ENCODE measurements around the gene SAMD15.

Gene SAMD15

DNA sequence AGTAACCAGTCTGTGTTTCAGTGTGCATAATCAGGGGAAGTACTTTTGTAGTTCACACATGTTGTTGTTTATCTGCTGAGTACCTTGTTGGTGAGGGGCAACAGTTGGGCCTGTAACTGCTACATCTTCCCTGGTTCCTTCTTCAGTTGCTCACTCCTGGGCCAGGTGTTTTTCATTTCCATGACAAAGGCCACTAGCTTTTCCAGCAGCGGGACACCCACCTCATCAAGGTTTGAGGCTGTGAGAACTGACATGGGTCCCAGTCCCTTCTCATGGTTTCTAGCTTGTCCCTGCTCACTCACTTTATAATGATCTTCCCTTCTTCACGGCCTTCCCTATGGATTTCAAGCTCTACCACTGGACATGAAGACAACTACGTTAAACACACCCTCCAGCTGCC lies 47.7 kb downstream of the SAMD15 start:
- Histone ChIP-seq H3K18ac (ENCODE audit: low read length) (no peak overlapping the region), H4K8ac (ENCODE audit: low read depth, low read length) (no peak overlapping the region), H3K4me2 (ENCODE audit: low read length) (no peak overlapping the region), H3K9ac (ENCODE audit: low read length) (no peak overlapping the region), H2BK5ac (ENCODE audit: low read depth, low read length, poor library complexity) (no peak overlapping the region), H2BK12ac (ENCODE audit: low read length) (no peak overlapping the region), H3K27ac (ENCODE audit: low read depth, low read length) (no peak overlapping the region), H3K27me3 (ENCODE audit: insufficient read depth, low read length) (no peaks in the 10 kb centered on the region), H3K9me3 (ENCODE audit: insufficient read depth, low read depth, low read length) (no peaks in the 10 kb centered on the region), H3K4me1 (ENCODE audit: control insufficient read depth in 1 of 2, insufficient read depth in 2 of 2, low read length in 2 of 2) (no peaks in the 10 kb centered on the region), H4K91ac (ENCODE audit: low read depth, low read length) (no peak overlapping the region), H2AFZ (ENCODE audit: insufficient read depth, low read length, poor library complexity) (no peak overlapping the region), H2BK120ac (ENCODE audit: insufficient read depth, low read length, poor library complexity) (no peak overlapping the region), H4K12ac (ENCODE audit: low read depth, low read length) (no peak overlapping the region), H3K79me1 (ENCODE audit: low read length) (no peaks in the 10 kb centered on the region), H3K4ac (ENCODE audit: low read depth, low read length) (no peak overlapping the region), H3K79me2 (ENCODE audit: control insufficient read depth, insufficient read depth, low read length, poor library complexity) (no peaks in the 10 kb centered on the region), H3K36me3 (ENCODE audit: control insufficient read depth in 1 of 2, insufficient read depth in 2 of 2, low read length in 2 of 2) (peaks cover 21 to 45% of the 10 kb centered on the region in 2 experiments), H3K14ac (ENCODE audit: low read length) (no peak overlapping the region), H2AK5ac (ENCODE audit: low read length) (no peak overlapping the region), H3K4me3 (ENCODE audit: low read depth, low read length) (no peak overlapping the region), H3K23ac (ENCODE audit: low read length) (no peak overlapping the region)
- no CpG with 5 or more reads among the region's 3 CpGs for WGBS (ENCODE audit: extremely low coverage, insufficient coverage, insufficient read length)
- no peak for DNase-seq

DNA sequence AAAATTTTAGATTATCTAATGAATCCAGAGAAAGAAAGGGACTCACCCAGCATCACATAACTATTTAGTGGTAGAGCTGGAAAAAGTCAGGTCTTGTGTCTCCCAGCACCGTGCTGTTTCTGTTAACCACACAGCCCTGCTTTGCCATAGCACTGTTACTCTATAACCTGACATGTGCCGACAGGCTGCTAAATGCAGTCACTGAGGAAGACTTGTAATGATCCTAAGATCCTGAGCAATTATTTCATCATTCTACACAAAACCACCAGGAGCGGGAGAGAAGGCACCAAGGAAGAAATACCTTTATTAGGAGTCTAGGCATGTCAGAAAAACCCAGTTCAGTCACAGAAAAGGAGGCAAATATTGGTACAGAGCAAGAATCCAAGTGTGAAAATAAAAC lies 49.2 kb downstream of the SAMD15 start:
- Histone ChIP-seq H3K27me3 (ENCODE audit: insufficient read depth, low read length) (no peaks in the 10 kb centered on the region), H3K4me1 (ENCODE audit: control insufficient read depth in 1 of 2, insufficient read depth in 2 of 2, low read length in 2 of 2) (no peaks in the 10 kb centered on the region), H3K36me3 (ENCODE audit: control insufficient read depth in 1 of 2, insufficient read depth in 2 of 2, low read length in 2 of 2) (peaks cover 21 to 46% of the 10 kb centered on the region in 2 experiments), H2BK12ac (ENCODE audit: low read length) (no peak overlapping the region), H3K18ac (ENCODE audit: low read length) (no peak overlapping the region), H3K4ac (ENCODE audit: low read depth, low read length) (no peak overlapping the region), H4K12ac (ENCODE audit: low read depth, low read length) (no peak overlapping the region), H4K91ac (ENCODE audit: low read depth, low read length) (no peak overlapping the region), H3K79me1 (ENCODE audit: low read length) (no peaks in the 10 kb centered on the region), H3K23ac (ENCODE audit: low read length) (no peak overlapping the region), H3K14ac (ENCODE audit: low read length) (no peak overlapping the region), H2BK5ac (ENCODE audit: low read depth, low read length, poor library complexity) (no peak overlapping the region), H2AFZ (ENCODE audit: insufficient read depth, low read length, poor library complexity) (no peak overlapping the region), H2AK5ac (ENCODE audit: low read length) (no peak overlapping the region), H3K27ac (ENCODE audit: low read depth, low read length) (no peak overlapping the region), H2BK120ac (ENCODE audit: insufficient read depth, low read length, poor library complexity) (no peak overlapping the region), H3K79me2 (ENCODE audit: control insufficient read depth, insufficient read depth, low read length, poor library complexity) (no peaks in the 10 kb centered on the region), H3K4me2 (ENCODE audit: low read length) (no peak overlapping the region), H4K8ac (ENCODE audit: low read depth, low read length) (no peak overlapping the region), H3K9ac (ENCODE audit: low read length) (no peak overlapping the region), H3K4me3 (ENCODE audit: low read depth, low read length) (no peak overlapping the region), H3K9me3 (ENCODE audit: insufficient read depth, low read depth, low read length) (no peaks in the 10 kb centered on the region)
- DNase-seq = no peak
- no CpG with 5 or more reads among the region's 3 CpGs for WGBS (ENCODE audit: extremely low coverage, insufficient coverage, insufficient read length)

GRCh38 chr14:77436042-77436441 lies 58.9 kb downstream of the SAMD15 start:
- Histone ChIP-seq H4K8ac (ENCODE audit: low read depth, low read length) (no peak overlapping the region), H2AFZ (ENCODE audit: insufficient read depth, low read length, poor library complexity) (no peak overlapping the region), H3K27ac (ENCODE audit: low read depth, low read length) (no peak overlapping the region), H2BK12ac (ENCODE audit: low read length) (no peak overlapping the region), H3K4ac (ENCODE audit: low read depth, low read length) (no peak overlapping the region), H2BK5ac (ENCODE audit: low read depth, low read length, poor library complexity) (no peak overlapping the region), H3K79me1 (ENCODE audit: low read length) (no peaks in the 10 kb centered on the region), H3K36me3 (ENCODE audit: control insufficient read depth in 1 of 2, insufficient read depth in 2 of 2, low read length in 2 of 2) (peaks cover 9 to 22% of the 10 kb centered on the region in 2 experiments), H3K27me3 (ENCODE audit: insufficient read depth, low read length) (no peaks in the 10 kb centered on the region), H3K18ac (ENCODE audit: low read length) (no peak overlapping the region), H3K9me3 (ENCODE audit: insufficient read depth, low read depth, low read length) (no peaks in the 10 kb centered on the region), H3K23ac (ENCODE audit: low read length) (no peak overlapping the region), H4K91ac (ENCODE audit: low read depth, low read length) (no peak overlapping the region), H3K79me2 (ENCODE audit: control insufficient read depth, insufficient read depth, low read length, poor library complexity) (no peaks in the 10 kb centered on the region), H2AK5ac (ENCODE audit: low read length) (no peak overlapping the region), H3K4me2 (ENCODE audit: low read length) (no peak overlapping the region), H3K14ac (ENCODE audit: low read length) (no peak overlapping the region), H3K9ac (ENCODE audit: low read length) (no peak overlapping the region), H4K12ac (ENCODE audit: low read depth, low read length) (no peak overlapping the region), H3K4me3 (ENCODE audit: low read depth, low read length) (no peak overlapping the region), H2BK120ac (ENCODE audit: insufficient read depth, low read length, poor library complexity) (no peak overlapping the region), H3K4me1 (ENCODE audit: control insufficient read depth in 1 of 2, insufficient read depth in 2 of 2, low read length in 2 of 2) (no peaks in the 10 kb centered on the region)
- WGBS (ENCODE audit: extremely low coverage, insufficient coverage, insufficient read length) = no CpG with 5 or more reads among the region's 3 CpGs
- DNase-seq = no peak

GRCh38 chr14:77438596-77438995 lies 61.4 kb downstream of the SAMD15 start:
- no peak overlapping the region for H3K9ac ChIP-seq (ENCODE audit: low read length)
- H3K27me3 ChIP-seq (ENCODE audit: insufficient read depth, low read length) = no peaks in the 10 kb centered on the region
- H4K91ac ChIP-seq (ENCODE audit: low read depth, low read length) = no peak overlapping the region
- H2AFZ ChIP-seq (ENCODE audit: insufficient read depth, low read length, poor library complexity) = no peak overlapping the region
- no peaks in the 10 kb centered on the region for H3K4me1 ChIP-seq (ENCODE audit: control insufficient read depth in 1 of 2, insufficient read depth in 2 of 2, low read length in 2 of 2)
- H3K4me2 ChIP-seq (ENCODE audit: low read length) = no peak overlapping the region
- H3K36me3 ChIP-seq (ENCODE audit: control insufficient read depth in 1 of 2, insufficient read depth in 2 of 2, low read length in 2 of 2) = peaks cover 10 to 40% of the 10 kb centered on the region in 2 experiments
- no peak overlapping the region for H3K4ac ChIP-seq (ENCODE audit: low read depth, low read length)
- H2AK5ac ChIP-seq (ENCODE audit: low read length) = no peak overlapping the region
- H3K9me3 ChIP-seq (ENCODE audit: insufficient read depth, low read depth, low read length) = no peaks in the 10 kb centered on the region
- H3K18ac ChIP-seq (ENCODE audit: low read length) = no peak overlapping the region
- H3K14ac ChIP-seq (ENCODE audit: low read length) = no peak overlapping the region
- no CpG with 5 or more reads among the region's 1 CpG for WGBS (ENCODE audit: extremely low coverage, insufficient coverage, insufficient read length)
- no peak overlapping the region for H3K27ac ChIP-seq (ENCODE audit: low read depth, low read length)
- H3K79me1 ChIP-seq (ENCODE audit: low read length) = no peaks in the 10 kb centered on the region
- H2BK12ac ChIP-seq (ENCODE audit: low read length) = no peak overlapping the region
- DNase-seq = no peak
- no peak overlapping the region for H4K8ac ChIP-seq (ENCODE audit: low read depth, low read length)
- H2BK5ac ChIP-seq (ENCODE audit: low read depth, low read length, poor library complexity) = no peak overlapping the region
- H3K23ac ChIP-seq (ENCODE audit: low read length) = no peak overlapping the region
- H3K4me3 ChIP-seq (ENCODE audit: low read depth, low read length) = no peak overlapping the region
- no peak overlapping the region for H2BK120ac ChIP-seq (ENCODE audit: insufficient read depth, low read length, poor library complexity)
- H3K79me2 ChIP-seq (ENCODE audit: control insufficient read depth, insufficient read depth, low read length, poor library complexity) = no peaks in the 10 kb centered on the region
- H4K12ac ChIP-seq (ENCODE audit: low read depth, low read length) = no peak overlapping the region
